Measurements from ENCODE around the gene OR2F1.

DNA sequence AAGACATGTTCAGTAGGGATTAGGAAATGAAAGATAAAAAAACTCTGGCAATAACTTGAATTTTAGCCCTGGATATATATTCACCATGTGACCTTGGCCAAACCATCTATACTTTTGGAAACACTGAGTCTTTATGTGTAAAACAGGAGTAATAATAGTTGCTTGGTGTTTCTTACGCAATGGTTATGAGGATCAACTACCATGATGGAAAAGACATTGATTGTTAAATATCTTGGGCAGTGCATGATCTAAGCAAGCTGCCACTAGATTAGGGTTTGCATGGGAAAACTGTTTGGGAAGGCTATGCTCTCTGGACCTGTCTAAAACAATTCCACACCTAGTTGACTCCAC is 52.0 kb downstream of the OR2F1 start:
- TF ChIP-seq, protein P1, sequence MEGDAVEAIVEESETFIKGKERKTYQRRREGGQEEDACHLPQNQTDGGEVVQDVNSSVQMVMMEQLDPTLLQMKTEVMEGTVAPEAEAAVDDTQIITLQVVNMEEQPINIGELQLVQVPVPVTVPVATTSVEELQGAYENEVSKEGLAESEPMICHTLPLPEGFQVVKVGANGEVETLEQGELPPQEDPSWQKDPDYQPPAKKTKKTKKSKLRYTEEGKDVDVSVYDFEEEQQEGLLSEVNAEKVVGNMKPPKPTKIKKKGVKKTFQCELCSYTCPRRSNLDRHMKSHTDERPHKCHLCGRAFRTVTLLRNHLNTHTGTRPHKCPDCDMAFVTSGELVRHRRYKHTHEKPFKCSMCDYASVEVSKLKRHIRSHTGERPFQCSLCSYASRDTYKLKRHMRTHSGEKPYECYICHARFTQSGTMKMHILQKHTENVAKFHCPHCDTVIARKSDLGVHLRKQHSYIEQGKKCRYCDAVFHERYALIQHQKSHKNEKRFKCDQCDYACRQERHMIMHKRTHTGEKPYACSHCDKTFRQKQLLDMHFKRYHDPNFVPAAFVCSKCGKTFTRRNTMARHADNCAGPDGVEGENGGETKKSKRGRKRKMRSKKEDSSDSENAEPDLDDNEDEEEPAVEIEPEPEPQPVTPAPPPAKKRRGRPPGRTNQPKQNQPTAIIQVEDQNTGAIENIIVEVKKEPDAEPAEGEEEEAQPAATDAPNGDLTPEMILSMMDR (IDR thresholded peaks at IDR 0.05), result no peak
- TF ChIP-seq ESRRA (IDR thresholded peaks at IDR 0.05; ENCODE audit: borderline replicate concordance, low read length), result no peak
- TF ChIP-seq CBX2 (IDR thresholded peaks at IDR 0.05; ENCODE audit: borderline replicate concordance, low read depth), result no peak
- no peak for TF ChIP-seq POLR2A (IDR thresholded peaks at IDR 0.05; ENCODE audit: low read length)
- TF ChIP-seq, protein P2, sequence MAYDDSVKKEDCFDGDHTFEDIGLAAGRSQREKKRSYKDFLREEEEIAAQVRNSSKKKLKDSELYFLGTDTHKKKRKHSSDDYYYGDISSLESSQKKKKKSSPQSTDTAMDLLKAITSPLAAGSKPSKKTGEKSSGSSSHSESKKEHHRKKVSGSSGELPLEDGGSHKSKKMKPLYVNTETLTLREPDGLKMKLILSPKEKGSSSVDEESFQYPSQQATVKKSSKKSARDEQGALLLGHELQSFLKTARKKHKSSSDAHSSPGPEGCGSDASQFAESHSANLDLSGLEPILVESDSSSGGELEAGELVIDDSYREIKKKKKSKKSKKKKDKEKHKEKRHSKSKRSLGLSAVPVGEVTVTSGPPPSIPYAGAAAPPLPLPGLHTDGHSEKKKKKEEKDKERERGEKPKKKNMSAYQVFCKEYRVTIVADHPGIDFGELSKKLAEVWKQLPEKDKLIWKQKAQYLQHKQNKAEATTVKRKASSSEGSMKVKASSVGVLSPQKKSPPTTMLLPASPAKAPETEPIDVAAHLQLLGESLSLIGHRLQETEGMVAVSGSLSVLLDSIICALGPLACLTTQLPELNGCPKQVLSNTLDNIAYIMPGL (CRISPR knock-in tag; IDR thresholded peaks at IDR 0.05; ENCODE audit: borderline replicate concordance), result no peak
- TF ChIP-seq JUN (IDR thresholded peaks at IDR 0.05), result no peak
- TF ChIP-seq, protein P3, sequence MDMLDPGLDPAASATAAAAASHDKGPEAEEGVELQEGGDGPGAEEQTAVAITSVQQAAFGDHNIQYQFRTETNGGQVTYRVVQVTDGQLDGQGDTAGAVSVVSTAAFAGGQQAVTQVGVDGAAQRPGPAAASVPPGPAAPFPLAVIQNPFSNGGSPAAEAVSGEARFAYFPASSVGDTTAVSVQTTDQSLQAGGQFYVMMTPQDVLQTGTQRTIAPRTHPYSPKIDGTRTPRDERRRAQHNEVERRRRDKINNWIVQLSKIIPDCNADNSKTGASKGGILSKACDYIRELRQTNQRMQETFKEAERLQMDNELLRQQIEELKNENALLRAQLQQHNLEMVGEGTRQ (IDR thresholded peaks at IDR 0.05), result no peak
- no peak for TF ChIP-seq GATA3 (IDR thresholded peaks at IDR 0.05; ENCODE audit: borderline replicate concordance)
- no peak for TF ChIP-seq MAFK (IDR thresholded peaks at IDR 0.05; ENCODE audit: partially characterized antibody)
- TF ChIP-seq, protein P4, sequence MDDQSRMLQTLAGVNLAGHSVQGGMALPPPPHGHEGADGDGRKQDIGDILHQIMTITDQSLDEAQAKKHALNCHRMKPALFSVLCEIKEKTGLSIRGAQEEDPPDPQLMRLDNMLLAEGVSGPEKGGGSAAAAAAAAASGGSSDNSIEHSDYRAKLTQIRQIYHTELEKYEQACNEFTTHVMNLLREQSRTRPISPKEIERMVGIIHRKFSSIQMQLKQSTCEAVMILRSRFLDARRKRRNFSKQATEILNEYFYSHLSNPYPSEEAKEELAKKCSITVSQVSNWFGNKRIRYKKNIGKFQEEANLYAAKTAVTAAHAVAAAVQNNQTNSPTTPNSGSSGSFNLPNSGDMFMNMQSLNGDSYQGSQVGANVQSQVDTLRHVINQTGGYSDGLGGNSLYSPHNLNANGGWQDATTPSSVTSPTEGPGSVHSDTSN (IDR thresholded peaks at IDR 0.05), result no peak
- TF ChIP-seq EP300 (IDR thresholded peaks at IDR 0.05), result no peak
